ENCODE results near the gene PCSK6.
"Not testable (repeated sequence)": the region's sequence is repeated elsewhere in the genome, so short reads cannot be mapped to it uniquely, and the experiment has no call there.

GRCh38 chr15:101356512-101357172 lies 132.9 kb downstream of the PCSK6 start:
- not testable (repeated sequence) for TF ChIP-seq CTCF, POLR2A (IDR thresholded peaks at IDR 0.05)

All from uterus (tissue), 2 donors.